ENCODE results near the gene SLC49A4.

The SLC49A4 gene

DNA sequence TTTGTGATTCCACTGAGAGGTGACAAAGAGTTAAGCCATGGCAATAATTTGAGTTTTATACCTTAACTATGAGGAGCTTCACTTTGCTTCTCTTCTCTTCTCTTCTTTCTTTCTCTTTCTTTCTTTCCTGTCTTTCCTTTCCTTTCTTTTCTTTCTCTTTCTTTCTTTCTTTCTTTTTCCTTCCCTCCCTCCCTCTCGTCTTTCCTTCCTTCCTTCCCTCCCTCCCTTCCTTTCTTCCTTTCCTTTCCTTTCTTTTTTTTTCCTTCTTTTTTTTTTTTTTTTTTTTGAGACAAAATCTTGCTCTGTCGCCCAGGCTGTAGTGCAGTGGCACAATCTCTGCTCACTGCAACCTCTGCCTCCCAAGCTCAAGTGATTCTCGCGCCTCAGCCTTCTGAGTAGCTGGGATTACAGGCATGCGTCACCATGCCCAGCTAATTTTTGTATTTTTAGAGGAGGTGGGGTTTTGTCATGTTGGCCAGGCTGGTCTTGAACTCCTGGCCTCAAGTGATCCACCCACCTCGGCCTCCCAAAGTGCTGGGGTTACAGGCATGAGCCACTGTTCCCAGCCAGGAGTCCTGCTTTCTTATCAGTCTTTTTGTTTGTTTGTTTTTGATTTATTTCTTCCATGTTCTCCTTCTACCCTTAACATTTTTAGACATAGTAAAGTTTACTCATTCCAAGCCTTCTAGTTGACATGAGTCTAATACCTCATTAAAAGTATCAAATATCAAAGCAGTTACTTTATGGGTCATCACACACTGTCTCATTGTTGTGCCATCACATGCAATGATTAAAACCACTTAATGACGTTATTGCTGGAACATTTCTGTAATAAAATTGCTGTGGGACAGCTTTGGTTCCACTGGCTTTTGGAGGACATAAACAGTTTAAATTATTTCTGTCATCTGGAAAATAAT lies 29.9 kb downstream of the SLC49A4 start:
- Histone ChIP-seq H3K9me2 (ENCODE audit: low read depth, low read length) (no peaks in the 10 kb centered on the region), H3K79me2 (ENCODE audit: insufficient read depth, low read length) (no peaks in the 10 kb centered on the region), H3K4me3 (ENCODE audit: low read depth, low read length, poor library complexity, severe bottlenecking) (no peak overlapping the region), H3K27ac (ENCODE audit: low read depth, low read length, poor library complexity, severe bottlenecking) (no peak overlapping the region), H3K4me2 (ENCODE audit: low read length) (no peak overlapping the region), H3K36me3 (ENCODE audit: insufficient read depth, low read length) (peaks cover 8% of the 10 kb centered on the region; the same call in 1 of the 2 replicates), H2AFZ (ENCODE audit: low read length) (no peak overlapping the region), H3F3A (ENCODE audit: insufficient read depth, low read length) (no peaks in the 10 kb centered on the region), H3K27me3 (ENCODE audit: insufficient read depth, low read length) (no peaks in the 10 kb centered on the region), H4K20me1 (ENCODE audit: insufficient read depth, low read length) (no peaks in the 10 kb centered on the region), H3K9ac (ENCODE audit: low read length) (no peak overlapping the region), H3K9me3 (ENCODE audit: low read length) (no peaks in the 10 kb centered on the region), H3K4me1 (ENCODE audit: insufficient read depth, low read length, severe bottlenecking) (no peaks in the 10 kb centered on the region)
- TF ChIP-seq, protein P1, sequence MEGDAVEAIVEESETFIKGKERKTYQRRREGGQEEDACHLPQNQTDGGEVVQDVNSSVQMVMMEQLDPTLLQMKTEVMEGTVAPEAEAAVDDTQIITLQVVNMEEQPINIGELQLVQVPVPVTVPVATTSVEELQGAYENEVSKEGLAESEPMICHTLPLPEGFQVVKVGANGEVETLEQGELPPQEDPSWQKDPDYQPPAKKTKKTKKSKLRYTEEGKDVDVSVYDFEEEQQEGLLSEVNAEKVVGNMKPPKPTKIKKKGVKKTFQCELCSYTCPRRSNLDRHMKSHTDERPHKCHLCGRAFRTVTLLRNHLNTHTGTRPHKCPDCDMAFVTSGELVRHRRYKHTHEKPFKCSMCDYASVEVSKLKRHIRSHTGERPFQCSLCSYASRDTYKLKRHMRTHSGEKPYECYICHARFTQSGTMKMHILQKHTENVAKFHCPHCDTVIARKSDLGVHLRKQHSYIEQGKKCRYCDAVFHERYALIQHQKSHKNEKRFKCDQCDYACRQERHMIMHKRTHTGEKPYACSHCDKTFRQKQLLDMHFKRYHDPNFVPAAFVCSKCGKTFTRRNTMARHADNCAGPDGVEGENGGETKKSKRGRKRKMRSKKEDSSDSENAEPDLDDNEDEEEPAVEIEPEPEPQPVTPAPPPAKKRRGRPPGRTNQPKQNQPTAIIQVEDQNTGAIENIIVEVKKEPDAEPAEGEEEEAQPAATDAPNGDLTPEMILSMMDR (IDR thresholded peaks at IDR 0.05; ENCODE audit: low read length): no peak
- TF ChIP-seq EZH2 (IDR thresholded peaks at IDR 0.05; ENCODE audit: borderline replicate concordance, low read length): no peak

DNA sequence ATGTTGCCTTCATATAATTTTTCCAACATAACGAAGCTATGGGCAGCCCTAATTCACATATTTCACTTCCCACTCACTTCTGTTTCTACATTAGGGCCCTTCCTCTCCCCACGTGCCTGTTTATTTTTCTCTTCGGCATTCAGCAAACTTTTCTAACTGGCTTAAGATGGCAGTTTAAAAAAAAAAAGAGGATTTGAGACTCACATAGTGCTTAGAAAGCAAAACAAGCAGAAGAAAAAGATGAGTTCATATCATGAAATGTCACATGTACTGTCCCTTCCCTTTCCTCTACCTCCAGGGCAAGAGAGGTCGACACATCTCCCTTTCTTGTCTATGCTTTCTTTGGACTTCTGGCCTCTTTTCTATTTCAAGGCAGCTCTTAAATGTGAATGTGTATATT lies 30.6 kb downstream of the SLC49A4 start:
- Histone ChIP-seq H4K20me1 (ENCODE audit: insufficient read depth, low read length) (no peaks in the 10 kb centered on the region), H3K4me3 (ENCODE audit: low read depth, low read length, poor library complexity, severe bottlenecking) (no peak overlapping the region), H3K27me3 (ENCODE audit: insufficient read depth, low read length) (no peaks in the 10 kb centered on the region), H3K9ac (ENCODE audit: low read length) (no peak overlapping the region), H2AFZ (ENCODE audit: low read length) (no peak overlapping the region), H3K9me2 (ENCODE audit: low read depth, low read length) (no peaks in the 10 kb centered on the region), H3F3A (ENCODE audit: insufficient read depth, low read length) (no peaks in the 10 kb centered on the region), H3K9me3 (ENCODE audit: low read length) (no peaks in the 10 kb centered on the region), H3K4me1 (ENCODE audit: insufficient read depth, low read length, severe bottlenecking) (no peaks in the 10 kb centered on the region), H3K27ac (ENCODE audit: low read depth, low read length, poor library complexity, severe bottlenecking) (no peak overlapping the region), H3K36me3 (ENCODE audit: insufficient read depth, low read length) (peaks cover 8% of the 10 kb centered on the region; the same call in 1 of the 2 replicates), H3K4me2 (ENCODE audit: low read length) (no peak overlapping the region), H3K79me2 (ENCODE audit: insufficient read depth, low read length) (no peaks in the 10 kb centered on the region)
- TF ChIP-seq EZH2 (IDR thresholded peaks at IDR 0.05; ENCODE audit: borderline replicate concordance, low read length): no peak
- TF ChIP-seq, protein P1 (IDR thresholded peaks at IDR 0.05; ENCODE audit: low read length): no peak

DNA sequence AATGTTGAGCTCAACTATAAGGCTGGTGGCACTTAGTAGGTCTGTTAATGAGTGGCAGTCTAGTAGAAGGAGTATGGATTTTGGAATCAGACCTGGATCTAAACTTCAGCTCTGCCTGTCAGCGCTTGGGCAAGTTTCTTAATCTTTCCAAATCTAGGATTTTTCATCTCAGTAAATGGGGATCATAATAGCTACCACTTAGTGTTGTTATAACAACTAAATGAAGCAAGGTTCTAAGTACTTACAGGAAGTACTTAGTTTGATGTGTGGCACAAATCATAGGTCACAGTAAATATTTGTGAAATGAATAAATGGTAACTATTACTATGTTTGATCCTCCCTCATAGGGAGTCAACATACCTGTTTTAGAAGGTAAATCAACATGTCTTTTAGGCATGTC lies 31.4 kb downstream of the SLC49A4 start:
- Histone ChIP-seq H3K4me1 (ENCODE audit: insufficient read depth, low read length, severe bottlenecking) (no peaks in the 10 kb centered on the region), H3K27me3 (ENCODE audit: insufficient read depth, low read length) (no peaks in the 10 kb centered on the region), H4K20me1 (ENCODE audit: insufficient read depth, low read length) (no peaks in the 10 kb centered on the region), H3K79me2 (ENCODE audit: insufficient read depth, low read length) (no peaks in the 10 kb centered on the region), H3K27ac (ENCODE audit: low read depth, low read length, poor library complexity, severe bottlenecking) (no peak overlapping the region), H3K9ac (ENCODE audit: low read length) (no peak overlapping the region), H3K9me3 (ENCODE audit: low read length) (no peaks in the 10 kb centered on the region), H3K9me2 (ENCODE audit: low read depth, low read length) (no peaks in the 10 kb centered on the region), H3F3A (ENCODE audit: insufficient read depth, low read length) (no peaks in the 10 kb centered on the region), H3K4me3 (ENCODE audit: low read depth, low read length, poor library complexity, severe bottlenecking) (no peak overlapping the region), H3K4me2 (ENCODE audit: low read length) (no peak overlapping the region), H3K36me3 (ENCODE audit: insufficient read depth, low read length) (peaks cover 8% of the 10 kb centered on the region; the same call in 1 of the 2 replicates), H2AFZ (ENCODE audit: low read length) (no peak overlapping the region)
- TF ChIP-seq EZH2 (IDR thresholded peaks at IDR 0.05; ENCODE audit: borderline replicate concordance, low read length): no peak
- TF ChIP-seq, protein P1 (IDR thresholded peaks at IDR 0.05; ENCODE audit: low read length): no peak
